SK-N-SH treated with all-trans-retinoic acid at 6 μM for 48 hours (cell line): ENCODE results near the gene HES1.

Experiments
- ARNTL ChIP-seq: fragments of 450-650 bp; formaldehyde crosslinking; IDR thresholded peaks from 2 replicates; pipeline ENCODE4 v1.5.0; 2020; ENCODE audit warnings: low read depth, mild to moderate bottlenecking, moderate library complexity, borderline replicate concordance
- CSDC2 ChIP-seq: fragments of 250-450 bp; sonication (Bioruptor Pico); IDR thresholded peaks from 2 replicates; pipeline ENCODE4 v1.5.0; 2020; ENCODE audit warnings: mild to moderate bottlenecking, moderate library complexity
- CSRNP3 ChIP-seq: fragments of 250-450 bp; sonication (Bioruptor Pico); IDR thresholded peaks from 2 replicates; pipeline ENCODE4 v1.5.1; 2021; ENCODE audit warnings: mild to moderate bottlenecking, moderate library complexity
- RARB ChIP-seq: fragments of 250-450 bp; sonication (Bioruptor Pico); IDR thresholded peaks from 2 replicates; pipeline ENCODE4 v1.8.0; 2021; ENCODE audit warnings: mild to moderate bottlenecking, moderate library complexity
- ZFP30 ChIP-seq: fragments of 450-650 bp; formaldehyde crosslinking; IDR thresholded peaks from 2 replicates; pipeline ENCODE4 v1.5.0; 2022; ENCODE audit warnings: mild to moderate bottlenecking, moderate library complexity
- ZNF565 ChIP-seq: fragments of 450-650 bp; formaldehyde crosslinking; conservative IDR thresholded peaks from 2 replicates; pipeline ENCODE4 v1.5.0; 2020; ENCODE audit warnings: low read depth, mild to moderate bottlenecking, moderate library complexity
- TF ChIP-seq, protein P1 (sequence below): fragments of 250-450 bp; sonication (Bioruptor Pico); IDR thresholded peaks from 2 replicates; pipeline ENCODE4 v1.5.0; 2020; ENCODE audit warnings: mild to moderate bottlenecking, moderate library complexity
- TF ChIP-seq, protein P2 (sequence below): fragments of 250-450 bp; sonication (Bioruptor Pico); IDR thresholded peaks from 2 replicates; pipeline ENCODE4 v1.8.0; 2020; ENCODE audit warnings: mild to moderate bottlenecking, moderate library complexity, borderline replicate concordance
- TF ChIP-seq, protein P3 (sequence below): fragments of 250-450 bp; sonication (Bioruptor Pico); IDR thresholded peaks from 2 replicates; pipeline ENCODE4 v1.5.1; 2020; ENCODE audit warnings: low read depth, mild to moderate bottlenecking, moderate library complexity

- TF ChIP-seq RARB (CRISPR knock-in tag) (no peak), CSRNP3 (CRISPR knock-in tag) (no peak), CSDC2 (CRISPR knock-in tag) (no peak), ZNF565 (CRISPR knock-in tag) (no peak), ZFP30 (CRISPR knock-in tag) (no peak), ARNTL (no peak)
- TF ChIP-seq, protein P1, sequence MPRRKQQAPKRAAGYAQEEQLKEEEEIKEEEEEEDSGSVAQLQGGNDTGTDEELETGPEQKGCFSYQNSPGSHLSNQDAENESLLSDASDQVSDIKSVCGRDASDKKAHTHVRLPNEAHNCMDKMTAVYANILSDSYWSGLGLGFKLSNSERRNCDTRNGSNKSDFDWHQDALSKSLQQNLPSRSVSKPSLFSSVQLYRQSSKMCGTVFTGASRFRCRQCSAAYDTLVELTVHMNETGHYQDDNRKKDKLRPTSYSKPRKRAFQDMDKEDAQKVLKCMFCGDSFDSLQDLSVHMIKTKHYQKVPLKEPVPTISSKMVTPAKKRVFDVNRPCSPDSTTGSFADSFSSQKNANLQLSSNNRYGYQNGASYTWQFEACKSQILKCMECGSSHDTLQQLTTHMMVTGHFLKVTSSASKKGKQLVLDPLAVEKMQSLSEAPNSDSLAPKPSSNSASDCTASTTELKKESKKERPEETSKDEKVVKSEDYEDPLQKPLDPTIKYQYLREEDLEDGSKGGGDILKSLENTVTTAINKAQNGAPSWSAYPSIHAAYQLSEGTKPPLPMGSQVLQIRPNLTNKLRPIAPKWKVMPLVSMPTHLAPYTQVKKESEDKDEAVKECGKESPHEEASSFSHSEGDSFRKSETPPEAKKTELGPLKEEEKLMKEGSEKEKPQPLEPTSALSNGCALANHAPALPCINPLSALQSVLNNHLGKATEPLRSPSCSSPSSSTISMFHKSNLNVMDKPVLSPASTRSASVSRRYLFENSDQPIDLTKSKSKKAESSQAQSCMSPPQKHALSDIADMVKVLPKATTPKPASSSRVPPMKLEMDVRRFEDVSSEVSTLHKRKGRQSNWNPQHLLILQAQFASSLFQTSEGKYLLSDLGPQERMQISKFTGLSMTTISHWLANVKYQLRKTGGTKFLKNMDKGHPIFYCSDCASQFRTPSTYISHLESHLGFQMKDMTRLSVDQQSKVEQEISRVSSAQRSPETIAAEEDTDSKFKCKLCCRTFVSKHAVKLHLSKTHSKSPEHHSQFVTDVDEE (CRISPR knock-in tag): no peak
- TF ChIP-seq, protein P2, sequence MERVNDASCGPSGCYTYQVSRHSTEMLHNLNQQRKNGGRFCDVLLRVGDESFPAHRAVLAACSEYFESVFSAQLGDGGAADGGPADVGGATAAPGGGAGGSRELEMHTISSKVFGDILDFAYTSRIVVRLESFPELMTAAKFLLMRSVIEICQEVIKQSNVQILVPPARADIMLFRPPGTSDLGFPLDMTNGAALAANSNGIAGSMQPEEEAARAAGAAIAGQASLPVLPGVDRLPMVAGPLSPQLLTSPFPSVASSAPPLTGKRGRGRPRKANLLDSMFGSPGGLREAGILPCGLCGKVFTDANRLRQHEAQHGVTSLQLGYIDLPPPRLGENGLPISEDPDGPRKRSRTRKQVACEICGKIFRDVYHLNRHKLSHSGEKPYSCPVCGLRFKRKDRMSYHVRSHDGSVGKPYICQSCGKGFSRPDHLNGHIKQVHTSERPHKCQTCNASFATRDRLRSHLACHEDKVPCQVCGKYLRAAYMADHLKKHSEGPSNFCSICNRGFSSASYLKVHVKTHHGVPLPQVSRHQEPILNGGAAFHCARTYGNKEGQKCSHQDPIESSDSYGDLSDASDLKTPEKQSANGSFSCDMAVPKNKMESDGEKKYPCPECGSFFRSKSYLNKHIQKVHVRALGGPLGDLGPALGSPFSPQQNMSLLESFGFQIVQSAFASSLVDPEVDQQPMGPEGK (CRISPR knock-in tag): no peak
- TF ChIP-seq, protein P3, sequence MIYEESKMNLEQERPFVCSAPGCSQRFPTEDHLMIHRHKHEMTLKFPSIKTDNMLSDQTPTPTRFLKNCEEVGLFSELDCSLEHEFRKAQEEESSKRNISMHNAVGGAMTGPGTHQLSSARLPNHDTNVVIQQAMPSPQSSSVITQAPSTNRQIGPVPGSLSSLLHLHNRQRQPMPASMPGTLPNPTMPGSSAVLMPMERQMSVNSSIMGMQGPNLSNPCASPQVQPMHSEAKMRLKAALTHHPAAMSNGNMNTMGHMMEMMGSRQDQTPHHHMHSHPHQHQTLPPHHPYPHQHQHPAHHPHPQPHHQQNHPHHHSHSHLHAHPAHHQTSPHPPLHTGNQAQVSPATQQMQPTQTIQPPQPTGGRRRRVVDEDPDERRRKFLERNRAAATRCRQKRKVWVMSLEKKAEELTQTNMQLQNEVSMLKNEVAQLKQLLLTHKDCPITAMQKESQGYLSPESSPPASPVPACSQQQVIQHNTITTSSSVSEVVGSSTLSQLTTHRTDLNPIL (CRISPR knock-in tag): no peak
Measured at GRCh38 chr3:194110483-194110882, 25.5 kb upstream of the HES1 start.
